Kidney capillary endothelial cell (primary cell): Measurements from ENCODE around the gene VPS13D.

Source experiments
- DNase-seq: peaks from one replicate; pipeline ENCODE4 v3.0.0-alpha.2; 2018; ENCODE audit warnings: low spot score

VPS13D gene

DNA sequence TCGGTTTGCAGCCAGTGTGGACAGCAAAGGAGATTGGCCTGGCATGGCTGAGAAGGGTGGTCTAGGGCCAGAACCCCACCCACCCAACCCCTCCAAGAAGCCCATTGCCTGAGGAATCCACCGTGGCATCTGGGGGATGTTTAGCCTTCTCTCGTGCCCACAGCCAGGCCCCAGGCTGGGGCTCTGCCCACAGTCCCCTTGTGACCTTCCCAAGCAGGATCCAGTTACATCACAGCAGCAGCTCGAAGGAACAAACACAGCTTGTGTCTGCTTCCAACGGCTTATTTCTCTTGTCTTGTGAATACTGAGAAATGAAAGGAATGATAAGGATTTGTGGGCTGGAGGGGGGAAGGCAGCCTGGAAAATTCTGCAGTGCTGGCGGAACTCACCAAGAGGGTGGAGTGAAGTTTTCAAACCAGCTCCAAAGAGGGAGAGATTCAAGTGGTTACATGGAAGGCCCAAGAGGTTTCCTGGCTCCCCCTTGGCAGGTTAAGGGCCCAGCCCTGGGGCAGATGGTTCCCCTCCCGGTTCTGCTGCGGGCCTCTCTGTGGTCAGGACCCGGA is 326.6 kb downstream of the VPS13D start:
- no peak for DNase-seq

DNA sequence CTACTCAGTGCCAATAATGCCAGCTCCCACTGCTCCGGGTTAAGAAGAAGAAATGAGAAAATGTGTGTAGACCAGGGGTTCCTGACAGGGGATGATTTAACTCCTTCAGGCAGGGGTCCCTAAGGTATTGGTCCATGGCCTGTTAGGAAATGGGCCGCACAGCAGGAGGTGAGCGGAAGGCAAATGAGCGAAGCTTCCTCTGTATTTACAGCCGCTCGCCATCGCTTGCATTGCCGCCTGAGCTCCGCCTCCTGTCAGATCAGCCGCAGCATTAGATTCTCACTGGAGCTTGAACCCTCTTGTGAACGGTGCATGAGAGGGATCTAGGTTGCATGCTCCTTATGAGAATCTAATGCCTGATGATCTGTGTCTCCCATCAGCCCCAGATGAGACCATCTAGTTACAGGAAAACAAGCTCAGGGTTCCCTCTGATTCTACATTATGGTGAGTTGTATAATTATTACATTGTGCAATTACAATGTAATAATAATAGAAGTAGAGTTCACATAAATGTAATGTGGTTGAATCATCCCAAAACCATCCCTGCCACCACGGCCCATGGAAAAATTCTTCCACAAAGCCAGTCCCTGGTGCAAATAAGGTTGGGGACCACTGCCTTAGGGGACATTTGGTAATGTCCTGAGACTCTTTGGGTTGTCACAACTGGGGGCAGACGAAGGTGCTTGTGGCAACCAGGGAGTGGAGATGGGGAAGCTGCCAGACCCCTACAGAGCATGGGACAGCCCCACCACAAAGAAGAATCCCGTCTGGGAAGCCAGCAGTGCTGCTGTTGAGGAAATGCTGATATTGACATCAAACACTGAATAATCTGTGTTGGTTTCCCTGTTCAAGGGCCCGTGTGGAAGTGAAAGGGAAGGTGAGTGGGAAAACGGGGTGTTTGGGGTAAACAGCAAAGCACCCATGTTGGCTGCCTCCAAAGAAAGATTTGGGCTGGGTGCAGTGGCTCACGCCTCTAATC is 327.4 kb downstream of the VPS13D start:
- DNase-seq: no peak

DNA sequence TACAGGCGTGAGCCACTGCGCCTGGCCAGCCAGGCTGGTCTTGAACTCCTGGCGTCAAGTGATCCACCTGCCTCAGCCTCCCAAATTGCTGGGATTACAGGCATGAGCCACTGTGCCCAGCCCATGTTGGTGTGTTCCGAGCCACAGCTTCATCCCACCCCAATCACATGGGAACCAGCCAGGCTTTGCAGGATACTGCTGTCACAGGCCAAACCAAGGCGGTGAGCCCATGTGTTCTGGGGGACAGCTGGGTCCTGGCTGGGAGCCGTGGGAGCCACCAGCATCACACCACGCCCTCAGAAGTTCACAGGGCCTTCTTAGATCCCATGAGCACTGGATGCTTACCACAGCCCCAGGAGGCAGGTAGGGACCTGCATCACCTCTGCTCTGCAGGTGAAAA is 331.3 kb downstream of the VPS13D start:
- DNase-seq: no peak
